ENCODE measurements around the gene C1QTNF7. TPM values are rescaled to one million over a fixed set of nuclear protein-coding genes. Genes with fewer than 3 reads are reported as not detected.
A peak's percentile ranks its signal among the peaks of the same experiment; 100 is the strongest.

The C1QTNF7 gene
- total and polyA plus RNA-seq, 12 donors = 0.30 to 2.7 (median 1.5) TPM

DNA sequence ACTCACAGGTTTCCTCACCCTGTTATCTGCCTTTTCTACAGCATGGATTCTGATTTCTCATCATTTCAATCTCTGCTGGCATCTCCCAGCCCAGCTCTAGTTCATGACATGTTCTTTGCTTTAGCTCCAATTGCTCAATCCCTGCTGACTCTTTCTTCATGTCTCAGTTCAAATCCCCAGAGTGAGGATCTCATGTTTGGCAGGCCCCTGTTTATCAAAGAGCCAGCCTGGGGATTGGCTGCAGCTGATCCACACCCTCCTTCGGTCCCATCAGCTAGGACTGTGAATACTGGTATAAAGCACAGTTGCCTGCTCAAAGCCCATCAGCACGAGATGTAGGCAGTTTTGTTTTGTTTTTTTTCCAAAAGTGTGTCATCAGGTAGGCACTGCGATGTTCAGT, 27.5 kb downstream of the C1QTNF7 start:
- 69 to 79% methylated on average over 3 of the region's 3 CpGs for WGBS, 2 donors
- Histone ChIP-seq H3K36me3 (no peaks in the 10 kb centered on the region), H3K9me3 (no peaks in the 10 kb centered on the region), H3K27me3 (no peaks in the 10 kb centered on the region), H3K27ac (peak overlapping the region in 2 of 10 donors; percentile 25 to 49), H3K4me1 (peaks cover 10 to 46% (median 31%) of the 10 kb centered on the region in 9 donors), H3K4me3 (no peak overlapping the region)
- TF ChIP-seq, protein P1, sequence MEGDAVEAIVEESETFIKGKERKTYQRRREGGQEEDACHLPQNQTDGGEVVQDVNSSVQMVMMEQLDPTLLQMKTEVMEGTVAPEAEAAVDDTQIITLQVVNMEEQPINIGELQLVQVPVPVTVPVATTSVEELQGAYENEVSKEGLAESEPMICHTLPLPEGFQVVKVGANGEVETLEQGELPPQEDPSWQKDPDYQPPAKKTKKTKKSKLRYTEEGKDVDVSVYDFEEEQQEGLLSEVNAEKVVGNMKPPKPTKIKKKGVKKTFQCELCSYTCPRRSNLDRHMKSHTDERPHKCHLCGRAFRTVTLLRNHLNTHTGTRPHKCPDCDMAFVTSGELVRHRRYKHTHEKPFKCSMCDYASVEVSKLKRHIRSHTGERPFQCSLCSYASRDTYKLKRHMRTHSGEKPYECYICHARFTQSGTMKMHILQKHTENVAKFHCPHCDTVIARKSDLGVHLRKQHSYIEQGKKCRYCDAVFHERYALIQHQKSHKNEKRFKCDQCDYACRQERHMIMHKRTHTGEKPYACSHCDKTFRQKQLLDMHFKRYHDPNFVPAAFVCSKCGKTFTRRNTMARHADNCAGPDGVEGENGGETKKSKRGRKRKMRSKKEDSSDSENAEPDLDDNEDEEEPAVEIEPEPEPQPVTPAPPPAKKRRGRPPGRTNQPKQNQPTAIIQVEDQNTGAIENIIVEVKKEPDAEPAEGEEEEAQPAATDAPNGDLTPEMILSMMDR (IDR thresholded peaks at IDR 0.05) = no peak
- DNase-seq (peak; percentile 16 to 33), ATAC-seq (peak in 3 of 8 donors; percentile 25 to 84 (median 66))
- intact Hi-C loops (cut with DNase I) = loop anchor here in 6 of 10 donors (5.0 to 10.0 kb wide), 3 partner anchors 43 to 450 kb away; partner anchors contain the start of gene CPEB2 (in 1 of the 6)

DNA sequence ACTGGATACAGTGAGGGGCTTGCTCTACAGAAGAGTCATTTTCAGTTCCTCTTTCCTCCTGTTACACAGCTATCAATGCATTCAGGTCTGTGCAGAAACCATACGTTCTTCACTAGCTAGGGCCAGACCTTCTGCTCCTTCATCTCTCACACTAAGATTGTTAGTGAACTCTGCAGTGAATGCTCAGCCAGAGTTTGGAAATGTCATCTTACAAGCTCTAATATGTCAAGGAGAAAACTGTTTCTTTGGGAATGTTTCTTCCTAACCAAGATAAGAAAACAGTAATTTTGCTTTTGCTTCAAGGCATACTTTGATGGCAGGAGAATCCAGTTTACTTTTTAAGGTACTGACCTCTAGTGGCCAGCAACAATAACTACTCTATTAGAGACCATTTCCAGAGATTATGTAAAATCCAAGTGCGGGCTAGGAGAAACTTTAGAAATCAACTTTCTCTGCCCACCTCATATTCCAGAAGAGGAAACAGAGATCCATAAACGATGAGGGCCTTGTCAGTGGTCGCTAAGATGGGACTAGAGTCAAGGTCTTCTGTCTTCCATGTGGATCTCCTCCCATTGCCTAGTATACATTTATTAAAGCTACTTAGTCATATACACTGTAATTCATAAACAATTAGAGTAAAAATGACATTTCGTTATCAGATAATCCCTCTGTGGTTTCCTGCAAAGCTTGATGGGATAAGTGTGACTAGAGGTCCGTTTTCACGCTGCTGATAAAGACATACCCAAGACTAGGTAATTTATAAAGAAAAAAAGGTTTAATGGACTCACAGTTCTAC, 29.8 kb downstream of the C1QTNF7 start:
- WGBS, 2 donors = 28 to 36% methylated on average over 7 of the region's 7 CpGs
- no peak overlapping the region for H3K4me3 ChIP-seq
- ATAC-seq = peak in 7 of 8 donors; percentile 46 to 87 (median 76)
- no peak for DNase-seq
- no peaks in the 10 kb centered on the region for H3K27me3 ChIP-seq
- H3K27ac ChIP-seq = peak overlapping the region in 5 of 10 donors; percentile 13 to 43 (median 19)
- TF ChIP-seq, protein P1 (IDR thresholded peaks at IDR 0.05) = peak; percentile 42 to 89 (median 75)
- H3K9me3 ChIP-seq = no peaks in the 10 kb centered on the region
- H3K4me1 ChIP-seq = peaks cover 0 to 24% (median 11%) of the 10 kb centered on the region in 9 donors
- intact Hi-C loops (cut with DNase I) = loop anchor here (1.0 to 10.0 kb wide), 8 partner anchors 45 to 453 kb away; partner anchors contain the start of gene CPEB2 (in 1 of the 10)
- H3K36me3 ChIP-seq = no peaks in the 10 kb centered on the region

DNA sequence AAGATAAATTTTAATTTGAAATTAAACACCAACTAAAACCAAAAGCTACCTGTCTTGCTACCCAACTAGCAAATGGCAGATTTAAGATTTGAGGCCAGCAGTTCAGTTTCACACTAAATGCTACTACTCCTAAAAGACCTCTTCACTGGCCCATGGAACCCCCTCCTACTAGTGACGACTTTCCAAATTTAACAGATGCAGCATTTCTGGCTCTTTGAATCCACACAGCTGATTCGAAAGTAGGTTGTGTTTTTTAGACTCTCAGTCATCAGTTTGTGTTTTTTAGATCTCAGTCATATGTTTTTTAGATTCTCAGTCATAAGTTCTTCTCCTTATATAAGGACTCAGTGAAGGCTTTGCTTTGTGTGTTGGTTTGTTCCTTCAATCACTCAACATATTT, 30.8 kb downstream of the C1QTNF7 start:
- intact Hi-C loops (cut with DNase I) = loop anchor here in 7 of 10 donors (2.0 to 10.0 kb wide), 4 partner anchors 46 to 454 kb away; partner anchors contain the start of gene CPEB2 (in 1 of the 7)
- 56 to 78% methylated on average over 2 of the region's 2 CpGs for WGBS, 2 donors
- peaks cover 0 to 22% (median 10%) of the 10 kb centered on the region in 9 donors for H3K4me1 ChIP-seq

DNA sequence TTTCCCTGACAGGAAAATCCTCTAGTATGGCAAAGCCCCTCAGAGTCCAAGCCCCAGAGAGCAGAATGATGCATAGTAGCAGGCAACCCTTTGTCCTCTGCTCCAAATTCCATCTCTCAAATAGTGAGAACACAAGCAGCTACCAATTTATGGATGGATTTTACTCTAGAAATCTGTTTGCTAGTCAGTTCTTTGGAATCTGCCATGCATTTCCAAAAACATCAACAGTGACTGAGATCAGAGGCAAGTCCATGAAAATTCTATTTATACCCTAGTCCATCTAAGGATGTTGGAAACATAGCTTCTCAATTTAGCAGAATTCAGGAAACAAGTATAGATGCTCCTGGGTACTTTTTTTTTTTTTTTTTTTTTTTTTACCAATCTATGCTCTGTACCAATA, 31.9 kb downstream of the C1QTNF7 start:
- Histone ChIP-seq H3K36me3 (no peaks in the 10 kb centered on the region), H3K9me3 (no peaks in the 10 kb centered on the region), H3K4me1 (peaks cover 0 to 22% (median 10%) of the 10 kb centered on the region in 9 donors), H3K27me3 (no peaks in the 10 kb centered on the region), H3K4me3 (no peak overlapping the region), H3K27ac (peak overlapping the region in 1 of 10 donors; percentile 16)
- intact Hi-C loops (cut with DNase I) = loop anchor here in 8 of 10 donors (2.0 to 10.0 kb wide), 4 partner anchors 47 to 455 kb away; partner anchors contain the start of gene CPEB2 (in 2 of the 8)
- TF ChIP-seq, protein P1 (IDR thresholded peaks at IDR 0.05) = no peak
- ATAC-seq (no peak), DNase-seq (no peak)

More for the DNA sequence above, 30.8 kb downstream of the C1QTNF7 start:
- H3K36me3 ChIP-seq = no peaks in the 10 kb centered on the region
- H3K27ac ChIP-seq = no peak overlapping the region
- no peaks in the 10 kb centered on the region for H3K9me3 ChIP-seq
- ATAC-seq = peak in 1 of 8 donors; percentile 17
- H3K27me3 ChIP-seq = no peaks in the 10 kb centered on the region
- no peak overlapping the region for H3K4me3 ChIP-seq
- TF ChIP-seq, protein P1 (IDR thresholded peaks at IDR 0.05) = no peak
- DNase-seq = no peak
